Lower leg skin (tissue), 3 donors: ENCODE measurements around the gene RAD18.

Experiments
- CTCF ChIP-seq, 3 donors: fragments of 450-650 bp; IDR thresholded peaks; one replicate each; pipeline ENCODE4 v1.5.1; 2016; ENCODE audit warnings: antibody characterized with exemption in 3 of 3, mild to moderate bottlenecking in 3 of 3, moderate library complexity in 2 of 3
- POLR2A ChIP-seq, 2 donors: fragments of 450-650 bp; IDR thresholded peaks; one replicate each; pipeline ENCODE4 v1.6.1; 2016 to 2017; ENCODE audit warnings: antibody characterized with exemption in 2 of 2, mild to moderate bottlenecking in 1 of 2, moderate library complexity in 1 of 2

DNA sequence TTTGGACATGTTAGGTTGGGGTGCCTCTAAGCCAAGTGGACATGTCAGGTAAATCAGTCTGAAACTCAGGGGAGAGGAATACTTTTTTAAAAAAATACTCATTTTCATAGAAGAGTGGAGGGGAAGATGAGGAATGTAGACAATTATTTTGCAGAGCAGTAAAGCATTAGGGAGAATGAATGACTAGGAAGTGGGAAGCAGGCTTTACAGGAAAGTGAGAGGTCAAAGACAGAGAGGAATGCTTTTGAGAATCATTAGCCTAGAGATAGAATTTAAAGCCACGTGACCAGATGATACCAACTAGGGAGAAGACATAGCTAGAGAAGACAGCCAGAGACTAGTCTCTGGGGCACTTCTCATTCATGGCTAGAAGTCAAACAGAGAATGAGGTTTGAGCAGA is 91.0 kb downstream of the RAD18 start:
- TF ChIP-seq CTCF (IDR thresholded peaks at IDR 0.05) (no peak), POLR2A (IDR thresholded peaks at IDR 0.05) (no peak)
